Measurements from ENCODE around the gene ARFGAP2. TPM values are rescaled to one million over a fixed set of nuclear protein-coding genes. Genes with fewer than 3 reads are reported as not detected.

ARFGAP2 gene
- total and polyA plus RNA-seq, 9 of the 15 experiments (the other 6 are each of a cell fraction or from before 2014, with no cell fraction given), result 29.1 to 140 (median 90.1) TPM

DNA sequence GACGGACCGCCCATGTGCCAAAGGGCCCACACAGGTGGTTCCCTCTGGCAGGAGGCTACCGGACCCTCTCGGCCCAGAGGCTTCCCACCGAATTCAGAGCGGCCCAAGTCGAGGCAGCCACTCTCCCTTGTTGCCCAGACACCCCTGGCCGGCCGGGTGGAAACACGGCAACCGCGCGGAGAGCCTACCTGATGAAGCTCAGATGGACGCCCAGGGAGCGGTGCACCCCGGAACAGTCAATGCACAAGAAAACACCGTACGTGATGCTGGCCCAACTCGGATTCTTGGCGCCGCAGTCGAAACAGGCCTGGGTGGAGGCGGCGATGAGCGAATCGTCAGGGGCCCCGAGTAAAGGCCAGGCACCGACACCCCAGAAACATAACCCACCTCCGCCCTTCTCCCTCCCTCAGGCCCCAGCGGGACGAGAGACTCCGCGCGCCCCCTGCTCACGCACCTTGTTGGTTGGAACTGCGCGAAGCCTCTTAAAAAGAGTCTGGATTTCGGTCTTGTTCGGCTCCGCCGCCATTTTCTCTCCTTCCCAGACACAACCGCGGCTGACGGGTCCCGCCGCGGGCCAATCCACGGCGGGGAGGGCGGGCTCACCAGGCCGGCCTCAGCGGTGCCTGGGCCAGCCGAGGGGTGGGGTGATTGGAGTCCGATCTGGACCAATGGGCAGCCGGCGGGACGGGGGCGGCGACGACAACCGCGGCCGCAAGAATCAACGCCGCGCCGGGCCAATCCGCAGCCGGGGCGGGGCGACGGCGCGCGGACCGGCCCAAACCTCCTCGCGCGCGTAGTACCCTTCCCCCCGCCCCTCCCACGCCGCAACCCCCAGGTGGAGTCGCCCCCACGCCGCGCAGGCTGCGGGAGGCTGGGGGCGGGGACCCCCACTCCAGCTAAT is at the start of gene ARFGAP2 (continued):
- peak; percentile 69 to 96 (median 96) for TF ChIP-seq YY1 (IDR thresholded peaks at IDR 0.05; ENCODE audit: borderline replicate concordance in 1 of 3, control insufficient read depth in 1 of 3, extremely low read depth in 1 of 3, insufficient read depth in 3 of 3, insufficient read length in 1 of 3, insufficient replicate concordance in 2 of 3, low read depth in 1 of 3, low read length in 2 of 3)
- no peak for TF ChIP-seq ELF1 (tag; IDR thresholded peaks at IDR 0.05)
- TF ChIP-seq, protein P1, sequence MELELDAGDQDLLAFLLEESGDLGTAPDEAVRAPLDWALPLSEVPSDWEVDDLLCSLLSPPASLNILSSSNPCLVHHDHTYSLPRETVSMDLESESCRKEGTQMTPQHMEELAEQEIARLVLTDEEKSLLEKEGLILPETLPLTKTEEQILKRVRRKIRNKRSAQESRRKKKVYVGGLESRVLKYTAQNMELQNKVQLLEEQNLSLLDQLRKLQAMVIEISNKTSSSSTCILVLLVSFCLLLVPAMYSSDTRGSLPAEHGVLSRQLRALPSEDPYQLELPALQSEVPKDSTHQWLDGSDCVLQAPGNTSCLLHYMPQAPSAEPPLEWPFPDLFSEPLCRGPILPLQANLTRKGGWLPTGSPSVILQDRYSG (tag; conservative IDR thresholded peaks at IDR 0.05; ENCODE audit: low read depth), result no peak
- TF ChIP-seq, protein P2, sequence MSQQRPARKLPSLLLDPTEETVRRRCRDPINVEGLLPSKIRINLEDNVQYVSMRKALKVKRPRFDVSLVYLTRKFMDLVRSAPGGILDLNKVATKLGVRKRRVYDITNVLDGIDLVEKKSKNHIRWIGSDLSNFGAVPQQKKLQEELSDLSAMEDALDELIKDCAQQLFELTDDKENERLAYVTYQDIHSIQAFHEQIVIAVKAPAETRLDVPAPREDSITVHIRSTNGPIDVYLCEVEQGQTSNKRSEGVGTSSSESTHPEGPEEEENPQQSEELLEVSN (IDR thresholded peaks at IDR 0.05; ENCODE audit: borderline replicate concordance in 1 of 2, extremely low read depth in 1 of 2, insufficient read depth in 1 of 2, insufficient read length in 1 of 2, low read depth in 1 of 2, low read length in 1 of 2, poor library complexity in 1 of 2, severe bottlenecking in 1 of 2), result peak; percentile 73 to 79
- TF ChIP-seq, protein P3, sequence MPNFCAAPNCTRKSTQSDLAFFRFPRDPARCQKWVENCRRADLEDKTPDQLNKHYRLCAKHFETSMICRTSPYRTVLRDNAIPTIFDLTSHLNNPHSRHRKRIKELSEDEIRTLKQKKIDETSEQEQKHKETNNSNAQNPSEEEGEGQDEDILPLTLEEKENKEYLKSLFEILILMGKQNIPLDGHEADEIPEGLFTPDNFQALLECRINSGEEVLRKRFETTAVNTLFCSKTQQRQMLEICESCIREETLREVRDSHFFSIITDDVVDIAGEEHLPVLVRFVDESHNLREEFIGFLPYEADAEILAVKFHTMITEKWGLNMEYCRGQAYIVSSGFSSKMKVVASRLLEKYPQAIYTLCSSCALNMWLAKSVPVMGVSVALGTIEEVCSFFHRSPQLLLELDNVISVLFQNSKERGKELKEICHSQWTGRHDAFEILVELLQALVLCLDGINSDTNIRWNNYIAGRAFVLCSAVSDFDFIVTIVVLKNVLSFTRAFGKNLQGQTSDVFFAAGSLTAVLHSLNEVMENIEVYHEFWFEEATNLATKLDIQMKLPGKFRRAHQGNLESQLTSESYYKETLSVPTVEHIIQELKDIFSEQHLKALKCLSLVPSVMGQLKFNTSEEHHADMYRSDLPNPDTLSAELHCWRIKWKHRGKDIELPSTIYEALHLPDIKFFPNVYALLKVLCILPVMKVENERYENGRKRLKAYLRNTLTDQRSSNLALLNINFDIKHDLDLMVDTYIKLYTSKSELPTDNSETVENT (CRISPR knock-in tag; IDR thresholded peaks at IDR 0.05), result peak; percentile 44
- TF ChIP-seq TBP (optimal IDR thresholded peaks at IDR 0.05; ENCODE audit: low read depth, low read length), result peak; percentile 81
- TF ChIP-seq POLR2G (IDR thresholded peaks at IDR 0.05; ENCODE audit: low read depth, low read length), result peak; percentile 86
- no peak; the same call in 1 of the 2 replicates for TF ChIP-seq CBX1 (IDR thresholded peaks at IDR 0.05; ENCODE audit: low read depth)
- TF ChIP-seq, protein P4, sequence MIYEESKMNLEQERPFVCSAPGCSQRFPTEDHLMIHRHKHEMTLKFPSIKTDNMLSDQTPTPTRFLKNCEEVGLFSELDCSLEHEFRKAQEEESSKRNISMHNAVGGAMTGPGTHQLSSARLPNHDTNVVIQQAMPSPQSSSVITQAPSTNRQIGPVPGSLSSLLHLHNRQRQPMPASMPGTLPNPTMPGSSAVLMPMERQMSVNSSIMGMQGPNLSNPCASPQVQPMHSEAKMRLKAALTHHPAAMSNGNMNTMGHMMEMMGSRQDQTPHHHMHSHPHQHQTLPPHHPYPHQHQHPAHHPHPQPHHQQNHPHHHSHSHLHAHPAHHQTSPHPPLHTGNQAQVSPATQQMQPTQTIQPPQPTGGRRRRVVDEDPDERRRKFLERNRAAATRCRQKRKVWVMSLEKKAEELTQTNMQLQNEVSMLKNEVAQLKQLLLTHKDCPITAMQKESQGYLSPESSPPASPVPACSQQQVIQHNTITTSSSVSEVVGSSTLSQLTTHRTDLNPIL (CRISPR knock-in tag; IDR thresholded peaks at IDR 0.05), result no peak
- peak; percentile 48 for TF ChIP-seq MEIS2 (IDR thresholded peaks at IDR 0.05; ENCODE audit: partially characterized antibody)
- TF ChIP-seq TAF7 (tag; IDR thresholded peaks at IDR 0.05), result peak; percentile 88
- TF ChIP-seq ZNF41 (CRISPR knock-in tag; conservative IDR thresholded peaks at IDR 0.05), result no peak
- TF ChIP-seq EP300 (IDR thresholded peaks at IDR 0.05; ENCODE audit: low read length), result no peak
- peak; percentile 47; the same call in 1 of the 2 replicates for TF ChIP-seq MBD2 (IDR thresholded peaks at IDR 0.05; ENCODE audit: borderline replicate concordance, low read depth)
- TF ChIP-seq, protein P5, sequence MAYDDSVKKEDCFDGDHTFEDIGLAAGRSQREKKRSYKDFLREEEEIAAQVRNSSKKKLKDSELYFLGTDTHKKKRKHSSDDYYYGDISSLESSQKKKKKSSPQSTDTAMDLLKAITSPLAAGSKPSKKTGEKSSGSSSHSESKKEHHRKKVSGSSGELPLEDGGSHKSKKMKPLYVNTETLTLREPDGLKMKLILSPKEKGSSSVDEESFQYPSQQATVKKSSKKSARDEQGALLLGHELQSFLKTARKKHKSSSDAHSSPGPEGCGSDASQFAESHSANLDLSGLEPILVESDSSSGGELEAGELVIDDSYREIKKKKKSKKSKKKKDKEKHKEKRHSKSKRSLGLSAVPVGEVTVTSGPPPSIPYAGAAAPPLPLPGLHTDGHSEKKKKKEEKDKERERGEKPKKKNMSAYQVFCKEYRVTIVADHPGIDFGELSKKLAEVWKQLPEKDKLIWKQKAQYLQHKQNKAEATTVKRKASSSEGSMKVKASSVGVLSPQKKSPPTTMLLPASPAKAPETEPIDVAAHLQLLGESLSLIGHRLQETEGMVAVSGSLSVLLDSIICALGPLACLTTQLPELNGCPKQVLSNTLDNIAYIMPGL (CRISPR knock-in tag; IDR thresholded peaks at IDR 0.05), result peak; percentile 75; the same call in 1 of the 2 replicates
- TF ChIP-seq ZFP30 (CRISPR knock-in tag; IDR thresholded peaks at IDR 0.05; ENCODE audit: borderline replicate concordance), result no peak
- 0 out of 2 replicates have a peak, but pooled peaks have one; percentile 5 for TF ChIP-seq RNF2 (IDR thresholded peaks at IDR 0.05)
